NCI-H526 (cell line): ENCODE measurements around the gene PCDHGA11.
"Not testable (repeated sequence)": the region's sequence is repeated elsewhere in the genome, so short reads cannot be mapped to it uniquely, and the experiment has no call there.

ENCODE experiments used
- DNase-seq, 2 experiments: peaks; one replicate each; lab custom pipeline; 2025; lab: John Stamatoyannopoulos, UW

PCDHGA11 gene

DNA sequence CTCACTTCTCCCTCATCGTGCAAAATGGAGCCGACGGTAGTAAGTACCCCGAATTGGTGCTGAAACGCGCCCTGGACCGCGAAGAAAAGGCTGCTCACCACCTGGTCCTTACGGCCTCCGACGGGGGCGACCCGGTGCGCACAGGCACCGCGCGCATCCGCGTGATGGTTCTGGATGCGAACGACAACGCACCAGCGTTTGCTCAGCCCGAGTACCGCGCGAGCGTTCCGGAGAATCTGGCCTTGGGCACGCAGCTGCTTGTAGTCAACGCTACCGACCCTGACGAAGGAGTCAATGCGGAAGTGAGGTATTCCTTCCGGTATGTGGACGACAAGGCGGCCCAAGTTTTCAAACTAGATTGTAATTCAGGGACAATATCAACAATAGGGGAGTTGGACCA is 10.4 kb downstream of the PCDHGA11 start:
- no peak for DNase-seq

- DNase-seq, result not testable (repeated sequence)
These were observed 11.5 kb downstream of the PCDHGA11 start for GRCh38 chr5:141432308-141432707.

- not testable (repeated sequence) for DNase-seq
These were observed 11.9 kb downstream of the PCDHGA11 start for GRCh38 chr5:141432726-141433125.

- DNase-seq, result no peak
These were observed 13.2 kb downstream of the PCDHGA11 start for GRCh38 chr5:141434006-141434405.

DNA sequence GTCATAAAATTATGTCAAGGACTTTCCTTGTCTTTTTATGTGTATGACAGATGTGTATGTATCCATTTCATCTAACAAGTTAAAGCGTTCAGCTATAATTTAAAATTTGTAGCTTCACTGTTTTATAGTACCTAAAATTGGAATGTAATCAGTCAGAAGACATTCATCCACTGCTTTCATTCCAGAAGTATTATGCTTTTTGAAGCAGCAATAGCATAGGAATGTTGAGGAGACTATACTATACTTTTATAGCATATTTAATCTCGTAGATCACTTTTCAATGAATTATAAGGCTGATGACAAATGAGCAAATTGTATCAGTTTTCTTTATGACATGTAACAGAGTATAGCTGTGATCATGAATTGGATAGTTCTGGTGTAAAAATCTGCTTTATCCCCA is 16.4 kb downstream of the PCDHGA11 start:
- no peak for DNase-seq

DNA sequence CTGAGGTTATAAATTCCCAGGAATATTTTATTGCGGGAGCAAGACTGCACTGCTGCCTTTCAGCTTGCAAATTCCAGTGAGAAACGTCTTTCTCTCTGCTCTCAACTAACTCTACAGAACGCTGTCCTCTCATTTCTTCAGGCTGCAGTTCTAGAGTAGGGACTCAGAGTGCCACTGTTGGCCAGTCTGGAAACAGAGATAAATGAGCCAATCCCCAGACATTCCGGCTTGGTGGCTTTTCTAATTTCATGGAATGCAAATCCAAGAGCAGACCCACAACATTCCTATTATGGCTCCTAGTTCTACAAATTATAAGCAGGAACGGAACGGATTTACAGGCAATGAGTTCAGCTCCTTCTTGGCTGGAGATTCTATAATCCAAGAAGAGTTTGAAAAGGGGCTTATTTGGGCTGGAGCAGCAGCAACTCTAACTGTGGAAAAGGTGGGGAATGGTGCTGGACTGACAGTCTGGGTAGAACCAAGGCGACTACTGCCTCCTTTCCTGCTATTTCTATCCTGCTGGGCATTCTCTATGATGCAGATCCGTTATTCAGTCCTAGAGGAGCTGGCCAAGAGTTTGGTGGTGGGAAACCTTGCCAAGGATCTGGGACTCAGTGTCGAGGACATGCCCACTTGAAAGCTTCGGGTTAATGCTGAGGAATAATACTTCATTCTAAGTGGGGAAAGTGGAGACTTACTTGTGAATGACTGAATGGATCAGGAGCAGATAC is 18.7 kb downstream of the PCDHGA11 start:
- DNase-seq, result peak; percentile 77 to 80

DNA sequence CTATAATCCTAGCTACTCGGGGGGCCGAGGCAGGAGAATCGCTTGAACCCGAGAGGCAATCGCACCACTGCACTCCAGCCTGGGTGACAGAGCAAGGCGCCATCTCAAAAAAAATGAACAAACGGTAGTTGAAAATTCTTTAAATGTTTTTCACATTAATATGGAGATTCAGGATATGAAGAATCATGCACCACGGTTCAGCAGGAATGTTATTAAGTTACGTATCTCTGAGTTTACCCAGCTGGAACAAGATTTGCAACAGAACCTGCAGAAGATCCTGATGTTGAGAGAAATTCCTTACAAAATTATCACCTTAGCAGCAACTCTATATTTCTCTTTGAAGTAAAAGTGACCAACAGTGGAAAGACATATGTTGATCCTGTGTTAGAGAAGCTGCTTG is 19.5 kb downstream of the PCDHGA11 start:
- DNase-seq, result no peak

GRCh38 chr5:141441571-141442170 is 20.8 kb downstream of the PCDHGA11 start:
- DNase-seq, result no peak

GRCh38 chr5:141465351-141465750 is 44.5 kb downstream of the PCDHGA11 start:
- DNase-seq, result no peak
